Right atrium auricular region (tissue), 2 donors: ENCODE measurements around the gene PSMG4. TPM values are rescaled to one million over a fixed set of nuclear protein-coding genes. Genes with fewer than 3 reads are reported as not detected.

Experiments
- DNase-seq: peaks from one replicate; pipeline ENCODE4 v3.0.0-alpha.2; 2019; ENCODE audit warnings: low spot score
- H3K27ac ChIP-seq, 2 donors: fragments of 200-600 bp; sonication (generic); 1 replicate in 1 of 2; 2 replicates in 1 of 2; pipeline ENCODE4 v1.5.1; 2016 to 2019
- H3K27me3 ChIP-seq, 2 donors: fragments of 200-600 bp; sonication (generic); one replicate each; pipeline versions ENCODE4 v1.5.1 to v1.6.0; 2017 to 2019
- H3K36me3 ChIP-seq: fragments of 200-600 bp; sonication (generic); one replicate; pipeline ENCODE4 v1.5.1; 2016
- H3K4me1 ChIP-seq, 2 donors: fragments of 200-600 bp; sonication (generic); one replicate each; pipeline versions ENCODE4 v1.5.1 to v1.6.0; 2017 to 2019
- H3K4me3 ChIP-seq, 2 donors: fragments of 200-600 bp; sonication (generic); 1 replicate in 1 of 2; 2 replicates in 1 of 2; pipeline ENCODE4 v1.5.1; 2017 to 2019; ENCODE audit warnings: mild to moderate bottlenecking in 1 of 2, moderate library complexity in 1 of 2
- H3K9me3 ChIP-seq, 2 donors: fragments of 200-600 bp; sonication (generic); one replicate each; pipeline ENCODE4 v1.5.1; 2019
- total RNA-seq, 2 donors: library from RNA; depleted of rRNA; stranded (reverse); fragments of >200 nt; gene quantifications; one replicate each; pipeline ENCODE4 v1.1.0, GENCODE V29; 2016
- TF ChIP-seq, protein P1 (sequence below), 2 donors: fragments of 200-600 bp; sonication (generic); IDR thresholded peaks; one replicate each; pipeline ENCODE4 v1.5.1; 2019; ENCODE audit warnings: antibody characterized with exemption in 2 of 2

The PSMG4 gene
- total RNA-seq, 2 donors from 2014 or later, result 4.4 to 10.4 TPM

DNA sequence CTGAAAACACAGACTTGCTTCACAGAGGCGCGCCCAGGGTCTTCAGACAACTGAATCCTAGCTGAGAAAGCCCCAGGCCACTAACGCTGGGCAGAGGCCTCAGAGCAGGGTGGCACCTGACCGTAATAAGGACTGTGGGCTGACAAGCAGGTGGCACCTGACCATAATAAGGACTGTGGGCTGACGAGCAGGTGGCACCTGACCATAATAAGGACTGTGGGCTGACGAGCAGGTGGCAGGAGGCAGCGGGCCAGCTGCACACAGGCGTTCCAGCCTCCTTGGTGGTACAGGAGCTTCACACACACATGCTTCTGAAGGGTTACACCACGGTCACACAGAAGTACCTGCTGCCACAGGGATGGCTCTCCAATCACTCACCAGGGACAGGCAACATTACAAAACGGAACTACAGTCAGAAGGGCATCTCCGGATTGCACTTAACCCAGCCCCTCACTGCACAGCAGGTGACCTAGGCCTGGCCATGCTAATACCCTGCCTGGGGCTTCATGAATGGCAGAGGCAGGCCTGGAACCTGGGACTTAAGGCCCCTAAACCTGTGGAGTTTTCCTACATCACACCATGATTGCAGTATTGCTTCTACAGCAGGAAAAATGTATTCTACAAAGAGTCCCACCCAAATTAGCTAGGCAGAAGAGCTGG, 50.8 kb downstream of the PSMG4 start:
- TF ChIP-seq, protein P1, sequence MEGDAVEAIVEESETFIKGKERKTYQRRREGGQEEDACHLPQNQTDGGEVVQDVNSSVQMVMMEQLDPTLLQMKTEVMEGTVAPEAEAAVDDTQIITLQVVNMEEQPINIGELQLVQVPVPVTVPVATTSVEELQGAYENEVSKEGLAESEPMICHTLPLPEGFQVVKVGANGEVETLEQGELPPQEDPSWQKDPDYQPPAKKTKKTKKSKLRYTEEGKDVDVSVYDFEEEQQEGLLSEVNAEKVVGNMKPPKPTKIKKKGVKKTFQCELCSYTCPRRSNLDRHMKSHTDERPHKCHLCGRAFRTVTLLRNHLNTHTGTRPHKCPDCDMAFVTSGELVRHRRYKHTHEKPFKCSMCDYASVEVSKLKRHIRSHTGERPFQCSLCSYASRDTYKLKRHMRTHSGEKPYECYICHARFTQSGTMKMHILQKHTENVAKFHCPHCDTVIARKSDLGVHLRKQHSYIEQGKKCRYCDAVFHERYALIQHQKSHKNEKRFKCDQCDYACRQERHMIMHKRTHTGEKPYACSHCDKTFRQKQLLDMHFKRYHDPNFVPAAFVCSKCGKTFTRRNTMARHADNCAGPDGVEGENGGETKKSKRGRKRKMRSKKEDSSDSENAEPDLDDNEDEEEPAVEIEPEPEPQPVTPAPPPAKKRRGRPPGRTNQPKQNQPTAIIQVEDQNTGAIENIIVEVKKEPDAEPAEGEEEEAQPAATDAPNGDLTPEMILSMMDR (IDR thresholded peaks at IDR 0.05), result no peak
- Histone ChIP-seq H3K4me1 (no peaks in the 10 kb centered on the region), H3K36me3 (no peaks in the 10 kb centered on the region), H3K27me3 (no peaks in the 10 kb centered on the region), H3K9me3 (no peaks in the 10 kb centered on the region), H3K27ac (no peak overlapping the region), H3K4me3 (no peak overlapping the region)
- no peak for DNase-seq

DNA sequence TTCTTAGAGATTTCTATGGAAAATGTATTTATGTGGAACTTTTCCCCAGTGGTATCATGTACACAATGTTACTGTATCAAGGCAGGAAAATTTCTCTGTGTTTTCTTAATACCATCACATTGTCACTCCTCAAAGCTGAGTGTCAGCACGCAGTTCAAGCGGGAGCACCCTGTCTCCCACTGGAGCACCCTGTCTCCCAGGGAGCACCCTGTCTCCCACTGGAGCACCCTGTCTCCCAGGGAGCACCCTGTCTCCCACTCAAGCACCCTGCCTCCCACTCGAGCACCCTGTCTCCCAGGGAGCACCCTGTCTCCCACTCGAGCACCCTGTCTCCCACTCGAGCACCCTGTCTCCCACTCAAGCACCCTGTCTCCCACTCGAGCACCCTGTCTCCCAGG, 51.3 kb downstream of the PSMG4 start:
- DNase-seq, result no peak
- Histone ChIP-seq H3K36me3 (no peaks in the 10 kb centered on the region), H3K27me3 (no peaks in the 10 kb centered on the region), H3K4me1 (no peaks in the 10 kb centered on the region), H3K9me3 (no peaks in the 10 kb centered on the region), H3K27ac (no peak overlapping the region), H3K4me3 (no peak overlapping the region)
- TF ChIP-seq, protein P1 (IDR thresholded peaks at IDR 0.05), result no peak

DNA sequence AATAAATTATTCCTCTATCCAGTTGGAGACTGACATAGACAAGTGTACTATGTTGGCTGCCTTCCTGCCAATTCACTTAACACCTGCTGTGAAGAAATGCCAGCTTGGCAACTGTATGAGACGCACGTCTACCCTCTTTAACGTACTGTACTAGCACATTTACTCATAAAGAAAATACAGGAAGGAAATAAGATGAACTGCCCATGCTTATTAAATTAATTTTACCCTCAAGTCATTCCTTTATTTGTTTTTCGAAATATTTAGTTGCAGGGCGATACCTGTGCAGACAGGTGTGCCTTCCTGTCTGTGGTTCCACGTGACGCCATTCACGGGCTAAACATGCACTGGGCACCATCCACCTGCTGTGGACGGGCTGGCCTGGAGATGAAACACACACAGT, 52.0 kb downstream of the PSMG4 start:
- Histone ChIP-seq H3K4me3 (no peak overlapping the region), H3K27me3 (no peaks in the 10 kb centered on the region)
- no peak for DNase-seq

DNA sequence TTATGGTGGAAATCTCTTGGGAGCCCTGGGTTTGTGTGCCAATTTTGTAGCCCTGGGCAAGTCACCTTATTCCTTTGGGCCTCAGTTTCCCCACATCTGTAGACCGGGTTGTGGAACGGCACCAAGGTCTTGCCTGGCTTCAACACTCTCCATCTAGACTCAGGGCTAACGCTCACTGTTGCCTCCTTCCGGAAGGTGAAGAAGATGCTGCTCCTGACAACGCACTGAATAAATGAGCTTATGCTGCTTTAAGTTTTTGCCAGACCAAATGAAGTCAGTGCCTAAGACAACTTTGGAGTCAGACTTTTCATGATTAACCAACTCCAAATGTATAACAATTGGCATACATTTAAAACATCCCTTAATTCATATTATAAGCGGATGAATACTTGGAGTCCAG, 53.1 kb downstream of the PSMG4 start:
- H3K9me3 ChIP-seq, result no peaks in the 10 kb centered on the region
- no peak for DNase-seq
- TF ChIP-seq, protein P1 (IDR thresholded peaks at IDR 0.05), result no peak
- H3K4me3 ChIP-seq, result no peak overlapping the region
- no peak overlapping the region for H3K27ac ChIP-seq
- no peaks in the 10 kb centered on the region for H3K4me1 ChIP-seq
- H3K36me3 ChIP-seq, result no peaks in the 10 kb centered on the region
- H3K27me3 ChIP-seq, result no peaks in the 10 kb centered on the region

More for the DNA sequence above, 52.0 kb downstream of the PSMG4 start:
- H3K36me3 ChIP-seq, result no peaks in the 10 kb centered on the region
- H3K4me1 ChIP-seq, result no peaks in the 10 kb centered on the region
- no peaks in the 10 kb centered on the region for H3K9me3 ChIP-seq
- no peak overlapping the region for H3K27ac ChIP-seq
- TF ChIP-seq, protein P1 (IDR thresholded peaks at IDR 0.05), result no peak

DNA sequence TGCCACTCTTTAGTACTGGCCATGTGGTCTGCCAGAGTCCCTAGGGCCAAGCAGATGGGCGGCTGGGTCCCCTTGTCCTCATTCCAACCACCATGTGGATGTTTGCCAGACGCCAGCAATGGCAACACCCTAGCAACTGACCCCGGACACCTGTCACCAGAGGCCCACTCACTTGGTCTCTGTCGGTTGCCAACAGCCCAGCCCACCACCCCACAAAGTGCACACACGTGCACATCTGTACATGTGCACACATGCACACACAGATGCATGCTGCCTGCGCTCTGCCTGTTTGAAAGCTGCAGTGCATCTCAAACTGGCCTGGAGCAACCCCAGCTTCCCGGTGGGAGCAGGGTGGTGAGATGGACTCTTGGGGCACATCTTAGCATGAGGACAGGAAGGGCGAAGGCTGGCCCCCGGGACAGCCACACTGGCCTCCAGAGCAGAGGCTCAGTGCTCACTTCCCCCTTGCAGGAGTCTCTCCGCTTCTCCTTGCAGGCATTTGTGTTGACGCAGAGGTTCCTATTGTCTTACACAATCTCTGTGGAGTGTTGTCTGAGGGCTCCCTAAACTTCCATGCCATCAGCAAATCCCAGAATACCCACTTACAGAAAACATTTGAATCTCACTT, 54.0 kb downstream of the PSMG4 start:
- Histone ChIP-seq H3K27me3 (no peaks in the 10 kb centered on the region), H3K4me1 (no peaks in the 10 kb centered on the region), H3K27ac (no peak overlapping the region), H3K9me3 (no peaks in the 10 kb centered on the region), H3K36me3 (no peaks in the 10 kb centered on the region), H3K4me3 (no peak overlapping the region)
- TF ChIP-seq, protein P1 (IDR thresholded peaks at IDR 0.05), result no peak
- no peak for DNase-seq
